DOHH2 (cell line): ENCODE data around the gene SLC35F2.
A peak's percentile ranks its signal among the peaks of the same experiment; 100 is the strongest.

Experiments
- H3F3A ChIP-seq: fragments of 200-600 bp; sonication (generic), shearing (Covaris generic); 2 replicates; pipeline ENCODE4 v1.6.0; 2016; ENCODE audit warnings: antibody characterized with exemption, mild to moderate bottlenecking; ENCODE audit not compliant: control insufficient read depth, insufficient read depth
- H3K27ac ChIP-seq: fragments of 200-600 bp; sonication (generic); 2 replicates; pipeline ENCODE4 v1.5.1; 2014; ENCODE audit warnings: low read depth, mild to moderate bottlenecking, low read length, moderate library complexity
- H3K27me3 ChIP-seq: fragments of 200-600 bp; sonication (generic); 2 replicates; pipeline ENCODE4 v1.6.1; 2014; ENCODE audit warnings: mild to moderate bottlenecking, low read length, mixed read lengths; ENCODE audit not compliant: control insufficient read depth
- H3K36me3 ChIP-seq: fragments of 200-600 bp; sonication (generic); 2 replicates; pipeline ENCODE4 v1.6.1; 2014; ENCODE audit warnings: mild to moderate bottlenecking, low read length, moderate library complexity, mixed read lengths; ENCODE audit not compliant: control insufficient read depth
- H3K4me1 ChIP-seq: fragments of 200-600 bp; sonication (generic); 2 replicates; pipeline ENCODE4 v1.6.1; 2014; ENCODE audit warnings: mild to moderate bottlenecking, low read length, mixed read lengths; ENCODE audit not compliant: control insufficient read depth
- H3K4me2 ChIP-seq: fragments of 200-600 bp; sonication (generic); 2 replicates; pipeline ENCODE4 v1.6.0; 2014; ENCODE audit warnings: mild to moderate bottlenecking, low read length, moderate library complexity
- H3K4me3 ChIP-seq: fragments of 200-600 bp; sonication (generic); 2 replicates; pipeline ENCODE4 v1.5.1; 2014; ENCODE audit warnings: mild to moderate bottlenecking, low read length, mixed read lengths
- H3K79me2 ChIP-seq: fragments of 200-600 bp; sonication (generic); 2 replicates; pipeline ENCODE4 v1.6.1; 2014; ENCODE audit warnings: mild to moderate bottlenecking, low read length, mixed read lengths; ENCODE audit not compliant: control insufficient read depth
- H3K9me2 ChIP-seq: fragments of 200-600 bp; sonication (generic); replicated peaks from 2 replicates; pipeline ENCODE4 v1.6.1; 2014; ENCODE audit warnings: mild to moderate bottlenecking, low read length, mixed read lengths; ENCODE audit not compliant: control insufficient read depth
- H3K9me3 ChIP-seq: fragments of 200-600 bp; sonication (generic); 2 replicates; pipeline ENCODE4 v1.6.1; 2014; ENCODE audit warnings: antibody characterized with exemption, low read length, mixed read lengths; ENCODE audit not compliant: control insufficient read depth, insufficient read depth
- H4K20me1 ChIP-seq: fragments of 200-600 bp; sonication (generic); 2 replicates; pipeline ENCODE4 v1.6.0; 2014; ENCODE audit warnings: low read depth, mild to moderate bottlenecking, antibody characterized with exemption, low read length, moderate library complexity; ENCODE audit not compliant: control insufficient read depth, insufficient read depth
- CTCF ChIP-seq: fragments of 200-600 bp; sonication (generic); IDR thresholded peaks from one replicate; pipeline ENCODE4 v1.5.1; 2014; ENCODE audit warnings: antibody characterized with exemption, mild to moderate bottlenecking, low read depth, low read length; ENCODE audit not compliant: poor library complexity, severe bottlenecking
- EZH2phosphoT487 ChIP-seq: fragments of 200-600 bp; sonication (generic); IDR thresholded peaks from 2 replicates; pipeline ENCODE4 v1.6.1; 2017; ENCODE audit warnings: borderline replicate concordance, mild to moderate bottlenecking, antibody characterized with exemption, low read length, moderate library complexity, mixed read lengths

SLC35F2 gene

DNA sequence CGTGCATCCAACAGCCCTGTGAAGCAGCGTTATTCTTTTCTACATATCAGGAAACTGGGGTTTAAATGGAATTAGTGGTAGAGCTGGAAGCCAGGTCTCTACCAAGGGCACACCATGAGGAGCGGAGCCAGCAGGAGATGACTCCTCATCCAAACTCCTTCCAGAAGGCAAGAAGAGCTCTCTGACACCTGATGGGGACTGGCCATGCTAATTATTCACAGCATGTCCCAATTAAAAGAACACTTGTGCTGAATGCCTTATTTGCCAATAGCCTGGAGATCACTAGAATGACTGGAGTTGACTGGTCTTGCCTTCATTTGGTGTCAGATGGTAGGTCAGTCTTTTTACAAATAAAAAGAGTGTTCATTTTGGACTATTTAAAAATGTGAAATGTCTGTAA lies 113.9 kb downstream of the SLC35F2 start:
- TF ChIP-seq EZH2phosphoT487 (no peak), CTCF (no peak)
- no peaks in the 10 kb centered on the region for H3F3A ChIP-seq
- no peak overlapping the region for H3K27ac ChIP-seq
- H3K4me3 ChIP-seq = no peak overlapping the region
- no peaks in the 10 kb centered on the region for H3K36me3 ChIP-seq
- no peaks in the 10 kb centered on the region for H3K9me2 ChIP-seq
- no peaks in the 10 kb centered on the region for H3K79me2 ChIP-seq
- no peaks in the 10 kb centered on the region for H3K9me3 ChIP-seq
- H3K4me2 ChIP-seq = no peak overlapping the region
- H3K4me1 ChIP-seq = 0 out of 2 replicates have a peak, but pooled peaks cover 3% of the 10 kb centered on the region
- no peaks in the 10 kb centered on the region for H4K20me1 ChIP-seq
- H3K27me3 ChIP-seq = peaks cover 9% of the 10 kb centered on the region; the same call in 1 of the 2 replicates

GRCh38 chr11:107743191-107743590 lies 115.4 kb downstream of the SLC35F2 start:
- H3K36me3 ChIP-seq = no peaks in the 10 kb centered on the region
- H3K9me2 ChIP-seq = no peaks in the 10 kb centered on the region
- peaks cover 12% of the 10 kb centered on the region; the same call in 1 of the 2 replicates for H3K27me3 ChIP-seq
- H3F3A ChIP-seq = no peaks in the 10 kb centered on the region
- no peaks in the 10 kb centered on the region for H4K20me1 ChIP-seq
- no peak overlapping the region for H3K27ac ChIP-seq
- H3K79me2 ChIP-seq = no peaks in the 10 kb centered on the region
- H3K4me3 ChIP-seq = no peak overlapping the region
- no peak overlapping the region for H3K4me2 ChIP-seq
- no peak for TF ChIP-seq EZH2phosphoT487
- TF ChIP-seq CTCF = no peak
- H3K9me3 ChIP-seq = no peaks in the 10 kb centered on the region
- 0 out of 2 replicates have a peak, but pooled peaks cover 3% of the 10 kb centered on the region for H3K4me1 ChIP-seq

GRCh38 chr11:107741044-107741823 lies 117.4 kb downstream of the SLC35F2 start:
- Histone ChIP-seq H3K27ac (no peak overlapping the region), H3F3A (no peaks in the 10 kb centered on the region), H3K79me2 (no peaks in the 10 kb centered on the region), H3K9me2 (no peaks in the 10 kb centered on the region), H3K9me3 (no peaks in the 10 kb centered on the region), H3K4me2 (no peak overlapping the region), H3K4me1 (0 out of 2 replicates have a peak, but pooled peaks cover 3% of the 10 kb centered on the region), H3K27me3 (peaks cover 6% of the 10 kb centered on the region; the same call in 1 of the 2 replicates), H3K4me3 (no peak overlapping the region), H4K20me1 (no peaks in the 10 kb centered on the region), H3K36me3 (no peaks in the 10 kb centered on the region)
- TF ChIP-seq EZH2phosphoT487 = no peak
- TF ChIP-seq CTCF = peak; percentile 81
